Adrenal gland (tissue), 5 donors: ENCODE measurements around the gene LMTK2.

ENCODE experiments used
- POLR2A ChIP-seq, 2 donors: fragments of 450-650 bp; IDR thresholded peaks; one replicate each; pipeline ENCODE4 v1.6.1; 2017; ENCODE audit warnings: antibody characterized with exemption in 2 of 2, mild to moderate bottlenecking in 2 of 2, moderate library complexity in 1 of 2
- TF ChIP-seq, protein P1 (sequence below), 6 experiments: fragments of 450-650 bp in 4 of 6; fragments of 200-600 bp in 2 of 6; sonication (generic) in 1 of 6; IDR thresholded peaks; 1 replicate in 5 of 6; 2 replicates in 1 of 6; pipeline versions ENCODE4 v1.5.1 to v1.8.0; 2016 to 2021; ENCODE audit warnings: antibody characterized with exemption in 6 of 6, mild to moderate bottlenecking in 2 of 6, moderate library complexity in 1 of 6
- donor health status: DM: no; HTN: no; CAD: no.

- TF ChIP-seq, protein P1, sequence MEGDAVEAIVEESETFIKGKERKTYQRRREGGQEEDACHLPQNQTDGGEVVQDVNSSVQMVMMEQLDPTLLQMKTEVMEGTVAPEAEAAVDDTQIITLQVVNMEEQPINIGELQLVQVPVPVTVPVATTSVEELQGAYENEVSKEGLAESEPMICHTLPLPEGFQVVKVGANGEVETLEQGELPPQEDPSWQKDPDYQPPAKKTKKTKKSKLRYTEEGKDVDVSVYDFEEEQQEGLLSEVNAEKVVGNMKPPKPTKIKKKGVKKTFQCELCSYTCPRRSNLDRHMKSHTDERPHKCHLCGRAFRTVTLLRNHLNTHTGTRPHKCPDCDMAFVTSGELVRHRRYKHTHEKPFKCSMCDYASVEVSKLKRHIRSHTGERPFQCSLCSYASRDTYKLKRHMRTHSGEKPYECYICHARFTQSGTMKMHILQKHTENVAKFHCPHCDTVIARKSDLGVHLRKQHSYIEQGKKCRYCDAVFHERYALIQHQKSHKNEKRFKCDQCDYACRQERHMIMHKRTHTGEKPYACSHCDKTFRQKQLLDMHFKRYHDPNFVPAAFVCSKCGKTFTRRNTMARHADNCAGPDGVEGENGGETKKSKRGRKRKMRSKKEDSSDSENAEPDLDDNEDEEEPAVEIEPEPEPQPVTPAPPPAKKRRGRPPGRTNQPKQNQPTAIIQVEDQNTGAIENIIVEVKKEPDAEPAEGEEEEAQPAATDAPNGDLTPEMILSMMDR (IDR thresholded peaks at IDR 0.05) = no peak
- TF ChIP-seq POLR2A (IDR thresholded peaks at IDR 0.05) = no peak
Measured at GRCh38 chr7:98217623-98218582, 111.2 kb downstream of the LMTK2 start.
